Measurements from ENCODE around the gene HASPIN. TPM values are rescaled to one million over a fixed set of nuclear protein-coding genes. Genes with fewer than 3 reads are reported as not detected.
"Not testable (repeated sequence)": the region's sequence is repeated elsewhere in the genome, so short reads cannot be mapped to it uniquely, and the experiment has no call there.

Gene HASPIN
- total RNA-seq, 1 donor from 2014 or later: 2.3 TPM

DNA sequence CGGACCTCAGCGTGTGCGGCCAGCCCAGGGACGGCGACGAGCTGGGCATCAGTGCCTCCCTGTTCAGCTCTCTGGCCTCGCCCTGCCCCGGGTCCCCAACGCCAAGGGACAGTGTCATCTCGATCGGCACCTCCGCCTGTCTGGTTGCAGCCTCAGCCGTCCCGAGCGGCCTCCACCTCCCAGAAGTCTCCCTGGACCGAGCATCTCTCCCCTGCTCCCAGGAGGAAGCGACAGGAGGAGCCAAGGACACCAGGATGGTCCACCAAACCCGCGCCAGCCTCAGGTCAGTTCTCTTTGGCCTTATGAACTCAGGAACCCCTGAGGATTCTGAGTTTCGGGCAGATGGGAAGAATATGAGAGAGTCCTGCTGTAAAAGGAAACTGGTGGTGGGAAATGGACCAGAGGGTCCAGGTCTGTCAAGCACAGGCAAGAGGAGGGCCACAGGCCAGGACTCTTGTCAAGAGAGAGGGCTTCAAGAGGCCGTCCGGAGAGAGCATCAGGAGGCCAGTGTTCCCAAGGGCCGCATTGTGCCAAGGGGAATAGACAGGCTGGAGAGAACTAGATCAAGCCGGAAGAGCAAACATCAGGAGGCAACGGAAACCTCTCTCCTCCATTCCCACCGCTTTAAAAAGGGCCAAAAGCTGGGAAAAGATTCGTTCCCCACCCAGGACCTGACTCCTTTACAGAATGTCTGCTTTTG, 825 bp downstream of the HASPIN start:
- Mint-ChIP-seq H3K27ac (ENCODE audit: unreplicated experiment) (peak overlapping the region; percentile 48), H3K36me3 (ENCODE audit: unreplicated experiment) (no peaks in the 10 kb centered on the region), H3K4me3 (ENCODE audit: unreplicated experiment) (peak overlapping the region; percentile 87), H3K9me3 (ENCODE audit: unreplicated experiment) (peaks cover 6% of the 10 kb centered on the region), H3K4me1 (ENCODE audit: low read depth, unreplicated experiment) (peaks cover 11% of the 10 kb centered on the region), H3K27me3 (ENCODE audit: unreplicated experiment) (peaks cover 2% of the 10 kb centered on the region)
- DNase-seq: peak; percentile 43
- TF ChIP-seq, protein P1, sequence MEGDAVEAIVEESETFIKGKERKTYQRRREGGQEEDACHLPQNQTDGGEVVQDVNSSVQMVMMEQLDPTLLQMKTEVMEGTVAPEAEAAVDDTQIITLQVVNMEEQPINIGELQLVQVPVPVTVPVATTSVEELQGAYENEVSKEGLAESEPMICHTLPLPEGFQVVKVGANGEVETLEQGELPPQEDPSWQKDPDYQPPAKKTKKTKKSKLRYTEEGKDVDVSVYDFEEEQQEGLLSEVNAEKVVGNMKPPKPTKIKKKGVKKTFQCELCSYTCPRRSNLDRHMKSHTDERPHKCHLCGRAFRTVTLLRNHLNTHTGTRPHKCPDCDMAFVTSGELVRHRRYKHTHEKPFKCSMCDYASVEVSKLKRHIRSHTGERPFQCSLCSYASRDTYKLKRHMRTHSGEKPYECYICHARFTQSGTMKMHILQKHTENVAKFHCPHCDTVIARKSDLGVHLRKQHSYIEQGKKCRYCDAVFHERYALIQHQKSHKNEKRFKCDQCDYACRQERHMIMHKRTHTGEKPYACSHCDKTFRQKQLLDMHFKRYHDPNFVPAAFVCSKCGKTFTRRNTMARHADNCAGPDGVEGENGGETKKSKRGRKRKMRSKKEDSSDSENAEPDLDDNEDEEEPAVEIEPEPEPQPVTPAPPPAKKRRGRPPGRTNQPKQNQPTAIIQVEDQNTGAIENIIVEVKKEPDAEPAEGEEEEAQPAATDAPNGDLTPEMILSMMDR (IDR thresholded peaks at IDR 0.05; ENCODE audit: partially characterized antibody, unreplicated experiment): no peak

GRCh38 chr17:3727041-3727440, 3.3 kb downstream of the HASPIN start:
- TF ChIP-seq, protein P1 (IDR thresholded peaks at IDR 0.05; ENCODE audit: partially characterized antibody, unreplicated experiment): no peak
- Mint-ChIP-seq H3K27ac (ENCODE audit: unreplicated experiment) (no peak overlapping the region), H3K27me3 (ENCODE audit: unreplicated experiment) (peaks cover 2% of the 10 kb centered on the region), H3K36me3 (ENCODE audit: unreplicated experiment) (no peaks in the 10 kb centered on the region), H3K9me3 (ENCODE audit: unreplicated experiment) (peaks cover 6% of the 10 kb centered on the region), H3K4me3 (ENCODE audit: unreplicated experiment) (no peak overlapping the region), H3K4me1 (ENCODE audit: low read depth, unreplicated experiment) (peaks cover 11% of the 10 kb centered on the region)
- no peak for DNase-seq

DNA sequence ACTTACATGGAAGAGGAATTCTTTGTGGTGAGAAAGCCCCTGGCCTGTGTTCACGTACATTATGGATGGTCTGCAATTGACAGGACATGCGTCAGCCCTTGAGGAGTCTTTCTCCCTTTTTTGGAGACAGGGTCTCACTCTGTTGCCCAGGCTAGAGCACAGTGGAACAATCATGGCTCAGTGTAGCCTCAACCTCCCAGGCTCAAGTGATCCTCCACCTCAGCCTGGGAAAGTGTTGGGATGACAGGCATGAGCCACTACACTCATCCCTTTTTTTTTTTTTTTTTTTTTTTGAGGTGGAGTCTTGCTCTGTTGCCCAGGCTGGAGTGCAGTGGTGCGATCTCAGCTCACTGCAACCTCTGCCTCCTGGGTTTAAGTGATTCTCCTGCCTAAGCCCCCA, 4.4 kb downstream of the HASPIN start:
- H3K4me1 Mint-ChIP-seq (ENCODE audit: low read depth, unreplicated experiment); H3K27ac Mint-ChIP-seq (ENCODE audit: unreplicated experiment); H3K36me3 Mint-ChIP-seq (ENCODE audit: unreplicated experiment); H3K27me3 Mint-ChIP-seq (ENCODE audit: unreplicated experiment); H3K4me3 Mint-ChIP-seq (ENCODE audit: unreplicated experiment); DNase-seq; H3K9me3 Mint-ChIP-seq (ENCODE audit: unreplicated experiment): not testable (repeated sequence)

- H3K27me3 Mint-ChIP-seq (ENCODE audit: unreplicated experiment): no peaks in the 10 kb centered on the region
- TF ChIP-seq, protein P1 (IDR thresholded peaks at IDR 0.05; ENCODE audit: partially characterized antibody, unreplicated experiment): no peak
- no peak overlapping the region for H3K27ac Mint-ChIP-seq (ENCODE audit: unreplicated experiment)
- H3K4me1 Mint-ChIP-seq (ENCODE audit: low read depth, unreplicated experiment): peaks cover 3% of the 10 kb centered on the region
- H3K36me3 Mint-ChIP-seq (ENCODE audit: unreplicated experiment): no peaks in the 10 kb centered on the region
- H3K9me3 Mint-ChIP-seq (ENCODE audit: unreplicated experiment): peaks cover 2% of the 10 kb centered on the region
- DNase-seq: no peak
- no peak overlapping the region for H3K4me3 Mint-ChIP-seq (ENCODE audit: unreplicated experiment)
These were observed 6.2 kb downstream of the HASPIN start for GRCh38 chr17:3729881-3730280.

- TF ChIP-seq, protein P1 (IDR thresholded peaks at IDR 0.05; ENCODE audit: partially characterized antibody, unreplicated experiment): no peak
- H3K4me1 Mint-ChIP-seq (ENCODE audit: low read depth, unreplicated experiment): peaks cover 3% of the 10 kb centered on the region
- peaks cover 2% of the 10 kb centered on the region for H3K9me3 Mint-ChIP-seq (ENCODE audit: unreplicated experiment)
- H3K27ac Mint-ChIP-seq (ENCODE audit: unreplicated experiment): no peak overlapping the region
- DNase-seq: no peak
- H3K27me3 Mint-ChIP-seq (ENCODE audit: unreplicated experiment): no peaks in the 10 kb centered on the region
- no peak overlapping the region for H3K4me3 Mint-ChIP-seq (ENCODE audit: unreplicated experiment)
- no peaks in the 10 kb centered on the region for H3K36me3 Mint-ChIP-seq (ENCODE audit: unreplicated experiment)
These were observed 7.3 kb downstream of the HASPIN start for GRCh38 chr17:3730881-3731429.

Data from glutamatergic neuron (in vitro differentiated cells).